K562 (cell line): Measurements from ENCODE around the gene COL6A1. TPM values are rescaled to one million over a fixed set of nuclear protein-coding genes. Genes with fewer than 3 reads are reported as not detected.
A peak's percentile ranks its signal among the peaks of the same experiment; 100 is the strongest.

Experiments
- ATAC-seq: fragments of 200-7000 bp; cut with Tn5 transposase; 3 replicates; pipeline ENCODE4 v1.9.1; 2020; ENCODE audit warnings: moderate library complexity
- BruUV-seq: library from RNA; stranded (reverse); fragments of 400-500 nt; replicated peaks from 2 replicates; lab custom pipeline; 2021; lab: Mats Ljungman, UMichigan
- CTCF ChIA-PET: fragments of 300-600 bp; formaldehyde crosslinking; extraction: SDS; loops from one replicate; lab custom pipeline; 2021; ENCODE audit warnings: low intra/inter-chr PET ratio; lab: Yijun Ruan, JAX
- POLR2A ChIA-PET: fragments of 300-600, 350-650 bp; sonication (Branson Sonifier 250); formaldehyde crosslinking; extraction: SDS; loops from one replicate; lab custom pipeline; 2021; ENCODE audit warnings: antibody characterized with exemption, inconsistent platforms; lab: Yijun Ruan, JAX
- DNase-seq, 4 experiments: peaks; one replicate each; pipeline versions ENCODE4 v3.0.0 to v3.0.0-alpha.2; 2011 to 2018; ENCODE audit warnings: low spot score in 3 of 4, mixed read lengths in 3 of 4; ENCODE audit errors: extremely low read depth in 1 of 4
- FAIRE-seq: peaks from 2 replicates; lab custom pipeline; 2011; peaks lifted over from hg19 to GRCh38; lab: Jason Lieb, UNC
- H2AFZ ChIP-seq: 2 replicates; pipeline ENCODE4 v1.6.0; 2011; ENCODE audit warnings: low read depth, low read length, control low read depth, inconsistent platforms
- H3K27ac ChIP-seq: fragments of 200-600 bp; 3 replicates; pipeline ENCODE4 v1.8.0; 2011; ENCODE audit warnings: low read depth, mild to moderate bottlenecking, control low read depth, inconsistent platforms, low read length, moderate library complexity, mixed read lengths; ENCODE audit errors: extremely low read depth
- H3K27me3 ChIP-seq, 2 experiments: fragments of 300-600 bp in 1 of 2; 2 replicates in 1 of 2; 3 replicates in 1 of 2; pipeline versions ENCODE4 v1.6.0 to v1.8.0; 2011; ENCODE audit warnings: inconsistent platforms in 2 of 2, low read length in 2 of 2, mild to moderate bottlenecking in 1 of 2, mixed read lengths in 1 of 2, moderate library complexity in 1 of 2; ENCODE audit not compliant: control insufficient read depth in 2 of 2, insufficient read depth in 2 of 2
- H3K36me3 ChIP-seq: fragments of 300-600 bp; 3 replicates; pipeline ENCODE4 v1.8.0; 2011; ENCODE audit warnings: mild to moderate bottlenecking, low read length, inconsistent platforms; ENCODE audit not compliant: control insufficient read depth, insufficient read depth
- H3K4me1 ChIP-seq, 2 experiments: fragments of 200-600 bp in 1 of 2; replicated peaks in 1 of 2; 2 replicates in 1 of 2; 3 replicates in 1 of 2; pipeline versions ENCODE4 v1.5.1 to v1.8.0; 2011; ENCODE audit warnings: inconsistent platforms in 2 of 2, low read length in 2 of 2, mild to moderate bottlenecking in 1 of 2, mixed read lengths in 1 of 2, moderate library complexity in 1 of 2; ENCODE audit not compliant: control insufficient read depth in 2 of 2, insufficient read depth in 2 of 2
- H3K4me2 ChIP-seq: 2 replicates; pipeline ENCODE4 v1.6.1; 2011; ENCODE audit warnings: low read length, control low read depth, inconsistent platforms, mixed read lengths; ENCODE audit not compliant: insufficient read depth
- H3K4me3 ChIP-seq: fragments of 200-600 bp; sonication (generic), shearing (Covaris generic); 2 replicates; pipeline ENCODE4 v1.5.1; 2016; ENCODE audit warnings: control low read depth, inconsistent platforms
- H3K79me2 ChIP-seq: fragments of 200-600 bp; 3 replicates; pipeline ENCODE4 v1.8.0; 2011; ENCODE audit warnings: low read length, inconsistent platforms; ENCODE audit not compliant: control insufficient read depth, insufficient read depth
- H3K9ac ChIP-seq, 2 experiments: 2 replicates each; pipeline versions ENCODE4 v1.6.0 to v1.6.1; 2011; ENCODE audit warnings: low read depth in 2 of 2, low read length in 2 of 2, control low read depth in 1 of 2, inconsistent platforms in 1 of 2, mild to moderate bottlenecking in 1 of 2, mixed read lengths in 1 of 2; ENCODE audit not compliant: insufficient read depth in 1 of 2
- H3K9me1 ChIP-seq: one replicate; pipeline ENCODE4 v1.6.0; 2011; ENCODE audit warnings: inconsistent platforms, mild to moderate bottlenecking, low read length, moderate library complexity; ENCODE audit not compliant: control insufficient read depth, insufficient read depth
- H3K9me3 ChIP-seq: replicated peaks from 2 replicates; pipeline ENCODE4 v1.5.1; 2011; ENCODE audit warnings: low read depth, low read length, inconsistent platforms; ENCODE audit not compliant: control insufficient read depth, insufficient read depth
- H4K20me1 ChIP-seq: replicated peaks from 2 replicates; pipeline ENCODE4 v1.6.1; 2011; ENCODE audit warnings: low read length, inconsistent platforms, mixed read lengths; ENCODE audit not compliant: control insufficient read depth, insufficient read depth
- KDM5B ChIP-seq: fragments of 200-600 bp; sonication (generic); IDR thresholded peaks from 2 replicates; pipeline ENCODE4 v1.6.1; 2012; ENCODE audit warnings: low read depth, mild to moderate bottlenecking, moderate library complexity, low read length, control low read depth, inconsistent platforms; ENCODE audit not compliant: insufficient replicate concordance
- TFE3 ChIP-seq: fragments of 450-650 bp; formaldehyde crosslinking; IDR thresholded peaks from 2 replicates; pipeline ENCODE4 v1.4.0; 2020; ENCODE audit warnings: mild to moderate bottlenecking, mixed read lengths
- ZFX ChIP-seq: sonication (generic); formaldehyde crosslinking; IDR thresholded peaks from 2 replicates; pipeline ENCODE4 v1.8.0; 2022; ENCODE audit warnings: mild to moderate bottlenecking, missing genetic modification reagents, moderate library complexity
- WGBS: fragments of 100-300 bp; shearing (Covaris generic); methylation state at CpG from one replicate; pipeline ENCODE4 v1.1.6; 2016; ENCODE audit warnings: low coverage, mixed read lengths; ENCODE audit not compliant: insufficient coverage; ENCODE audit errors: missing lambda C conversion rate; 5-methylcytosine and 5-hydroxymethylcytosine counted together
- in situ Hi-C: fragments of 300-500 bp; cut with MboI; formaldehyde crosslinking; loops from 4 replicates; pipeline ENCODE4 v1.15.0; 2018; ENCODE audit warnings: inconsistent platforms, mixed read lengths
- intact Hi-C: fragments of 100-400 bp; cut with micrococcal nuclease; formaldehyde crosslinking; loops from 2 replicates; pipeline ENCODE4 v1.14.2; 2022
- polyA plus RNA-seq, 8 experiments: library from polyadenylated mRNA; depleted of rRNA in 4 of 8; stranded (reverse) in 5 of 8; unstranded in 3 of 8; fragments of >200 nt; fragmentation: Nextera tagmentation in 2 of 8; fragmentation: Illumina TruSeq in 1 of 8; extraction: Ambion mirVana in 2 of 8; extraction: Trizol in 1 of 8; gene quantifications; 2 replicates each; pipeline versions ENCODE4 v1.2.1 to v1.2.3, GENCODE V29; 2011 to 2014; ENCODE audit warnings: inconsistent platforms in 1 of 8, missing spikeins in 1 of 8
- total RNA-seq, 7 experiments: library from RNA; depleted of rRNA in 6 of 7; stranded (reverse); fragments of >200 nt in 6 of 7; fragmentation: Illumina TruSeq in 2 of 7; extraction: Trizol in 2 of 7; gene quantifications; 2 replicates each; pipeline versions ENCODE4 v1.2.1 to v1.2.3, GENCODE V29; 2011 to 2021; ENCODE audit warnings: low replicate concordance in 1 of 7

The COL6A1 gene
- total and polyA plus RNA-seq, 9 of the 15 experiments (the other 6 are each of a cell fraction or from before 2014, with no cell fraction given): 0.07 to 1.3 (median 0.14) TPM; not detected in 3

DNA sequence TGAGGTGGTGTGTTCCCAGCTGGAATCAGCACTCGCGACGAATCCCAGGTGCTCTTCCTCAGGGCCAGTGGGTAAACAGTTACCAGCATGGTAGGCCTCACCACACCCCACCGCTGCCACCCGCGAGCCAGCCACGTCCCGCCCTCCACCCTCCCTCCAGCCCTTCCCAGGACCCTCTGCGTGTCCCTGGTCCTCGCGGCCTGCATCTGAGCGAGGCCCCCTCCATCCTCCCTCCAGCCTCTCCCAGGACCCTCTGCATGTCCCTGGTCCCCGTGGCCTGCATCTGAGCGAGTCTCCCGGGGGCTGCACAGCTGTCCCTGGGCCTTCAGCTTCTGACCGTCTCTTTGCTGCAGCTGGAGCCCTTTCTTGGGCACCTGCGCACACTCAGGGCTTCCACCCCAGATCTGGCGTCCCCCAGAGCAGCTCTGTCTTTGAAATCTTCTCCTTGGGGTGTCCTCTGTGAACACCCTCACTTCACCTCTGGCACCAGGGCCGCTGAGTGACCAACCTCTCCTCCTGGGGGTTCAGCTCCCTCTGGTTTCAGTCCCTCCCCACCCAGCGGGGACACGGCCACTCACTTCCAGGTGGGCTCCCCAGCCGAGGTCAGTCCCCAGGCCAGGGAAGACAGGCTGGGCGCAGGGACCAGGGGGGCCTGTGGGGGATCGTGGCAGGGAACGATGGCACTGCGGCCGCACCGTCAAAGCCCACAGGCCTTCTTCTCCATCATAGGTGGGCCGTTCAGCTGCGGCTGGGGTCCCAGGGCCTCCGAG is 58.5 kb downstream of the COL6A1 start:
- Histone ChIP-seq H3K4me3 (no peak overlapping the region), H3K9me1 (no peaks in the 10 kb centered on the region), H3K9ac (peak overlapping the region; percentile 39 to 68; a peak in 3 of 4 replicates), H4K20me1 (no peaks in the 10 kb centered on the region), H3K27me3 (peaks cover 18 to 48% of the 10 kb centered on the region in 2 experiments; a peak in 4 of 5 replicates), H3K4me1 (peaks cover 0 to 49% of the 10 kb centered on the region in 2 experiments; a peak in 2 of 5 replicates), H3K9me3 (no peaks in the 10 kb centered on the region), H2AFZ (peak overlapping the region; percentile 83), H3K4me2 (no peak overlapping the region), H3K27ac (no peak overlapping the region), H3K36me3 (no peaks in the 10 kb centered on the region), H3K79me2 (no peaks in the 10 kb centered on the region)
- ChIA-PET CTCF (no interaction called here), POLR2A (interaction anchor here (1.0 to 2.5 kb wide), 2 partner anchors 9 kb away, joined by 3 to 19 read pairs; no protein-coding TSS in a partner anchor)
- peak; percentile 24 for TF ChIP-seq ZFX (CRISPR knock-in tag)
- TF ChIP-seq KDM5B: no peak
- no peak for TF ChIP-seq TFE3 (CRISPR knock-in tag)
- ATAC-seq: no peak
- FAIRE-seq: no peak
- intact Hi-C loops: loop anchor here (10.0 kb wide), 1 partner anchor 65 kb away; no protein-coding TSS in a partner anchor
- in situ Hi-C loops: no loop called here
- BruUV-seq: no TSS peak
- no peak for DNase-seq
- WGBS: 38% methylated on average over 28 of the region's 31 CpGs
